H9 (cell line): ENCODE data around the gene SZT2. TPM values are rescaled to one million over a fixed set of nuclear protein-coding genes. Genes with fewer than 3 reads are reported as not detected.

Experiments
- DNase-seq: peaks from one replicate; pipeline ENCODE4 v3.0.0-alpha.2; 2017
- H2AFZ ChIP-seq: one replicate; pipeline ENCODE4 v1.6.1; 2013; ENCODE audit warnings: mild to moderate bottlenecking, low read length, control low read depth, moderate library complexity
- H2AK5ac ChIP-seq: 2 replicates; pipeline ENCODE4 v1.6.1; 2013; ENCODE audit warnings: low read length, control low read depth, mixed read lengths; ENCODE audit not compliant: insufficient read length
- H2BK120ac ChIP-seq: one replicate; pipeline ENCODE4 v1.6.1; 2013; ENCODE audit warnings: low read depth, mild to moderate bottlenecking, low read length, control low read depth, inconsistent platforms; ENCODE audit not compliant: poor library complexity, severe bottlenecking
- H2BK12ac ChIP-seq: 2 replicates; pipeline ENCODE4 v1.6.1; 2013; ENCODE audit warnings: low read length, control low read depth, mixed read lengths, low read depth; ENCODE audit not compliant: insufficient read length
- H2BK15ac ChIP-seq: 2 replicates; pipeline ENCODE4 v1.6.1; 2013; ENCODE audit warnings: low read depth, low read length, control low read depth
- H2BK20ac ChIP-seq: one replicate; pipeline ENCODE4 v1.6.1; 2013; ENCODE audit warnings: low read depth, mild to moderate bottlenecking, low read length, control low read depth, inconsistent platforms; ENCODE audit not compliant: poor library complexity, severe bottlenecking
- H2BK5ac ChIP-seq: 2 replicates; pipeline ENCODE4 v1.6.1; 2013; ENCODE audit warnings: low read length, control low read depth, mixed read lengths; ENCODE audit not compliant: insufficient read length
- H3K14ac ChIP-seq: 2 replicates; pipeline ENCODE4 v1.6.1; 2013; ENCODE audit warnings: low read length, control low read depth; ENCODE audit not compliant: insufficient read depth
- H3K18ac ChIP-seq: 2 replicates; pipeline ENCODE4 v1.6.1; 2013; ENCODE audit warnings: low read depth, mild to moderate bottlenecking, mixed read lengths, low read length, control low read depth; ENCODE audit not compliant: insufficient read length
- H3K23ac ChIP-seq: 2 replicates; pipeline ENCODE4 v1.6.1; 2013; ENCODE audit warnings: low read length, control low read depth, mixed read lengths, low read depth; ENCODE audit not compliant: insufficient read length
- H3K23me2 ChIP-seq: 2 replicates; pipeline ENCODE4 v1.6.1; 2013; ENCODE audit warnings: low read depth, mild to moderate bottlenecking, mixed read lengths, low read length, control low read depth; ENCODE audit not compliant: insufficient read length, poor library complexity, severe bottlenecking
- H3K27ac ChIP-seq: 2 replicates; pipeline ENCODE4 v1.5.1; 2013; ENCODE audit warnings: low read length, control low read depth, mixed read lengths, low read depth; ENCODE audit not compliant: insufficient read length
- H3K27me3 ChIP-seq: 2 replicates; pipeline ENCODE4 v1.6.1; 2013; ENCODE audit warnings: low read length, control low read depth, inconsistent platforms; ENCODE audit not compliant: insufficient read depth
- H3K4ac ChIP-seq: 2 replicates; pipeline ENCODE4 v1.6.1; 2013; ENCODE audit warnings: low read depth, mild to moderate bottlenecking, control low read depth, inconsistent platforms, low read length, moderate library complexity
- H3K4me1 ChIP-seq: 2 replicates; pipeline ENCODE4 v1.6.1; 2013; ENCODE audit warnings: low read length, control low read depth, inconsistent platforms; ENCODE audit not compliant: insufficient read depth
- H3K4me2 ChIP-seq: 2 replicates; pipeline ENCODE4 v1.6.1; 2013; ENCODE audit warnings: low read length, control low read depth, mixed read lengths; ENCODE audit not compliant: insufficient read length, insufficient read depth
- H3K56ac ChIP-seq: 2 replicates; pipeline ENCODE4 v1.6.1; 2013; ENCODE audit warnings: low read depth, mild to moderate bottlenecking, mixed read lengths, low read length, control low read depth; ENCODE audit not compliant: insufficient read length
- H3K79me1 ChIP-seq: 2 replicates; pipeline ENCODE4 v1.6.1; 2013; ENCODE audit warnings: low read depth, mild to moderate bottlenecking, moderate library complexity, low read length, control low read depth, inconsistent platforms; ENCODE audit not compliant: insufficient read depth, poor library complexity, severe bottlenecking
- H3K79me2 ChIP-seq: 2 replicates; pipeline ENCODE4 v1.6.1; 2013; ENCODE audit warnings: low read length, control low read depth, inconsistent platforms; ENCODE audit not compliant: insufficient read depth
- H3K9ac ChIP-seq: 2 replicates; pipeline ENCODE4 v1.6.1; 2013; ENCODE audit warnings: low read length, control low read depth, mixed read lengths; ENCODE audit not compliant: insufficient read length; ENCODE audit errors: extremely low read depth
- H3K9me3 ChIP-seq: one replicate; pipeline ENCODE4 v1.6.1; 2013; ENCODE audit warnings: low read depth, low read length, inconsistent platforms; ENCODE audit not compliant: control insufficient read depth
- H3T11ph ChIP-seq: one replicate; pipeline ENCODE4 v1.6.1; 2013; ENCODE audit warnings: mild to moderate bottlenecking, low read length, control low read depth, inconsistent platforms
- H4K20me1 ChIP-seq: one replicate; pipeline ENCODE4 v1.6.1; 2013; ENCODE audit not compliant: control insufficient read depth, insufficient read length, insufficient read depth
- H4K5ac ChIP-seq: 2 replicates; pipeline ENCODE4 v1.6.1; 2013; ENCODE audit warnings: low read depth, mild to moderate bottlenecking, mixed read lengths, low read length, control low read depth; ENCODE audit not compliant: insufficient read length
- H4K8ac ChIP-seq: replicated peaks from 2 replicates; pipeline ENCODE4 v1.6.1; 2013; ENCODE audit warnings: low read length, control low read depth, mixed read lengths, low read depth; ENCODE audit not compliant: insufficient read length
- H4K91ac ChIP-seq: 2 replicates; pipeline ENCODE4 v1.6.1; 2013; ENCODE audit warnings: low read depth, mild to moderate bottlenecking, moderate library complexity, mixed read lengths, low read length, control low read depth; ENCODE audit not compliant: insufficient read length
- H3K27ac Mint-ChIP-seq, 3 experiments: 2 replicates in 2 of 3; 3 replicates in 1 of 3; pipeline ENCODE4 v1.8.0; 2020 to 2021; ENCODE audit warnings: mixed read lengths in 3 of 3, mild to moderate bottlenecking in 1 of 3, moderate library complexity in 1 of 3
- H3K27me3 Mint-ChIP-seq: 2 replicates; pipeline ENCODE4 v1.8.0; 2021; ENCODE audit warnings: low read depth, mild to moderate bottlenecking, moderate library complexity, mixed read lengths
- H3K36me3 Mint-ChIP-seq, 3 experiments: 2 replicates in 2 of 3; 3 replicates in 1 of 3; pipeline ENCODE4 v1.8.0; 2020 to 2021; ENCODE audit warnings: low read depth in 3 of 3, mixed read lengths in 3 of 3; ENCODE audit not compliant: insufficient read depth in 1 of 3
- H3K4me1 Mint-ChIP-seq, 2 experiments: 2 replicates each; pipeline ENCODE4 v1.8.0; 2020; ENCODE audit warnings: mixed read lengths in 2 of 2
- H3K4me3 Mint-ChIP-seq, 2 experiments: 2 replicates in 1 of 2; 3 replicates in 1 of 2; pipeline ENCODE4 v1.8.0; 2020 to 2021; ENCODE audit warnings: mild to moderate bottlenecking in 2 of 2, mixed read lengths in 2 of 2, moderate library complexity in 1 of 2
- H3K9me3 Mint-ChIP-seq, 2 experiments: 2 replicates in 1 of 2; 3 replicates in 1 of 2; pipeline ENCODE4 v1.8.0; 2020; ENCODE audit warnings: mild to moderate bottlenecking in 2 of 2, mixed read lengths in 2 of 2, moderate library complexity in 1 of 2
- CTCF ChIP-seq: fragments of 200-600 bp; sonication (generic); conservative IDR thresholded peaks from 3 replicates; pipeline ENCODE4 v1.8.0; 2021; ENCODE audit warnings: antibody characterized with exemption, mild to moderate bottlenecking
- WGBS: extraction: QIAGEN DNeasy Blood & Tissue Kit; methylation state at CpG from one replicate; pipeline ENCODE4 v1.1.7; 2013; ENCODE audit warnings: missing lambda C conversion rate, low lambda C conversion rate, mixed read lengths; ENCODE audit not compliant: insufficient read length; ENCODE audit errors: extremely low coverage; 5-methylcytosine and 5-hydroxymethylcytosine counted together
- total RNA-seq: library from RNA; stranded (reverse); gene quantifications from 2 replicates; pipeline ENCODE4 v1.2.1, GENCODE V29; 2021

SZT2 gene
- total RNA-seq, 1 experiment from 2014 or later: 16.8 TPM

- Histone ChIP-seq H3K4ac (no peak overlapping the region), H4K5ac (no peak overlapping the region), H3K56ac (no peak overlapping the region), H3K9ac (no peak overlapping the region), H3K79me2 (no peaks in the 10 kb centered on the region), H4K8ac (no peak overlapping the region), H3K79me1 (no peaks in the 10 kb centered on the region), H2BK12ac (no peak overlapping the region), H3K4me2 (no peak overlapping the region), H3T11ph (no peak overlapping the region), H3K23me2 (no peaks in the 10 kb centered on the region), H4K20me1 (no peaks in the 10 kb centered on the region), H2BK15ac (no peak overlapping the region), H2AFZ (no peak overlapping the region), H3K27me3 (no peaks in the 10 kb centered on the region), H2BK120ac (no peak overlapping the region), H3K14ac (no peak overlapping the region), H3K4me1 (no peaks in the 10 kb centered on the region), H3K18ac (no peak overlapping the region), H3K9me3 (no peaks in the 10 kb centered on the region), H3K23ac (no peak overlapping the region), H4K91ac (no peak overlapping the region), H2BK20ac (no peak overlapping the region), H3K27ac (no peak overlapping the region), H2BK5ac (no peak overlapping the region), H2AK5ac (no peak overlapping the region)
- TF ChIP-seq CTCF: no peak
- no CpG with 5 or more reads among the region's 2 CpGs for whole genome bisulfite sequencing
- Mint-ChIP-seq H3K27ac (no peak overlapping the region), H3K9me3 (peaks cover 12 to 13% of the 10 kb centered on the region in 2 experiments; a peak in 4 of 5 replicates), H3K4me3 (no peak overlapping the region), H3K4me1 (no peaks in the 10 kb centered on the region), H3K27me3 (no peaks in the 10 kb centered on the region; the same call in 1 of the 2 replicates), H3K36me3 (peaks cover 0 to 9% (median 0%) of the 10 kb centered on the region in 3 experiments; a peak in 4 of 7 replicates)
- DNase-seq: no peak
These were observed 94.7 kb downstream of the SZT2 start for GRCh38 chr1:43484367-43484766.
